ENCODE results near the gene ARF6.

- TF ChIP-seq, protein P1, sequence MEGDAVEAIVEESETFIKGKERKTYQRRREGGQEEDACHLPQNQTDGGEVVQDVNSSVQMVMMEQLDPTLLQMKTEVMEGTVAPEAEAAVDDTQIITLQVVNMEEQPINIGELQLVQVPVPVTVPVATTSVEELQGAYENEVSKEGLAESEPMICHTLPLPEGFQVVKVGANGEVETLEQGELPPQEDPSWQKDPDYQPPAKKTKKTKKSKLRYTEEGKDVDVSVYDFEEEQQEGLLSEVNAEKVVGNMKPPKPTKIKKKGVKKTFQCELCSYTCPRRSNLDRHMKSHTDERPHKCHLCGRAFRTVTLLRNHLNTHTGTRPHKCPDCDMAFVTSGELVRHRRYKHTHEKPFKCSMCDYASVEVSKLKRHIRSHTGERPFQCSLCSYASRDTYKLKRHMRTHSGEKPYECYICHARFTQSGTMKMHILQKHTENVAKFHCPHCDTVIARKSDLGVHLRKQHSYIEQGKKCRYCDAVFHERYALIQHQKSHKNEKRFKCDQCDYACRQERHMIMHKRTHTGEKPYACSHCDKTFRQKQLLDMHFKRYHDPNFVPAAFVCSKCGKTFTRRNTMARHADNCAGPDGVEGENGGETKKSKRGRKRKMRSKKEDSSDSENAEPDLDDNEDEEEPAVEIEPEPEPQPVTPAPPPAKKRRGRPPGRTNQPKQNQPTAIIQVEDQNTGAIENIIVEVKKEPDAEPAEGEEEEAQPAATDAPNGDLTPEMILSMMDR (IDR thresholded peaks at IDR 0.05): no peak
- TF ChIP-seq SIN3A (IDR thresholded peaks at IDR 0.05; ENCODE audit: borderline replicate concordance, insufficient read depth, low read depth, low read length): no peak
- no peak for TF ChIP-seq POLR2AphosphoS5 (IDR thresholded peaks at IDR 0.05; ENCODE audit: low read depth, low read length)
- no peak for TF ChIP-seq TCF7L2 (IDR thresholded peaks at IDR 0.05; ENCODE audit: low read depth, low read length)
- TF ChIP-seq, protein P2, sequence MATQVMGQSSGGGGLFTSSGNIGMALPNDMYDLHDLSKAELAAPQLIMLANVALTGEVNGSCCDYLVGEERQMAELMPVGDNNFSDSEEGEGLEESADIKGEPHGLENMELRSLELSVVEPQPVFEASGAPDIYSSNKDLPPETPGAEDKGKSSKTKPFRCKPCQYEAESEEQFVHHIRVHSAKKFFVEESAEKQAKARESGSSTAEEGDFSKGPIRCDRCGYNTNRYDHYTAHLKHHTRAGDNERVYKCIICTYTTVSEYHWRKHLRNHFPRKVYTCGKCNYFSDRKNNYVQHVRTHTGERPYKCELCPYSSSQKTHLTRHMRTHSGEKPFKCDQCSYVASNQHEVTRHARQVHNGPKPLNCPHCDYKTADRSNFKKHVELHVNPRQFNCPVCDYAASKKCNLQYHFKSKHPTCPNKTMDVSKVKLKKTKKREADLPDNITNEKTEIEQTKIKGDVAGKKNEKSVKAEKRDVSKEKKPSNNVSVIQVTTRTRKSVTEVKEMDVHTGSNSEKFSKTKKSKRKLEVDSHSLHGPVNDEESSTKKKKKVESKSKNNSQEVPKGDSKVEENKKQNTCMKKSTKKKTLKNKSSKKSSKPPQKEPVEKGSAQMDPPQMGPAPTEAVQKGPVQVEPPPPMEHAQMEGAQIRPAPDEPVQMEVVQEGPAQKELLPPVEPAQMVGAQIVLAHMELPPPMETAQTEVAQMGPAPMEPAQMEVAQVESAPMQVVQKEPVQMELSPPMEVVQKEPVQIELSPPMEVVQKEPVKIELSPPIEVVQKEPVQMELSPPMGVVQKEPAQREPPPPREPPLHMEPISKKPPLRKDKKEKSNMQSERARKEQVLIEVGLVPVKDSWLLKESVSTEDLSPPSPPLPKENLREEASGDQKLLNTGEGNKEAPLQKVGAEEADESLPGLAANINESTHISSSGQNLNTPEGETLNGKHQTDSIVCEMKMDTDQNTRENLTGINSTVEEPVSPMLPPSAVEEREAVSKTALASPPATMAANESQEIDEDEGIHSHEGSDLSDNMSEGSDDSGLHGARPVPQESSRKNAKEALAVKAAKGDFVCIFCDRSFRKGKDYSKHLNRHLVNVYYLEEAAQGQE (IDR thresholded peaks at IDR 0.05; ENCODE audit: insufficient read depth in 1 of 2, low read depth in 2 of 2, low read length in 1 of 2): no peak
These were observed 13.1 kb downstream of the ARF6 start for GRCh38 chr14:49905989-49906388.

Measured in Panc1 (cell line).